H1 (cell line): ENCODE measurements around the gene LDB1. TPM values are rescaled to one million over a fixed set of nuclear protein-coding genes. Genes with fewer than 3 reads are reported as not detected.

ENCODE experiments used
- ATF3 ChIP-seq: IDR thresholded peaks from 2 replicates; pipeline ENCODE4 v1.6.1; 2011; ENCODE audit warnings: low read depth, mild to moderate bottlenecking, low read length; ENCODE audit not compliant: insufficient read depth
- CHD2 ChIP-seq: IDR thresholded peaks from 2 replicates; pipeline ENCODE4 v1.6.1; 2012; ENCODE audit warnings: low read length, improper control_type of control experiment
- RXRA ChIP-seq: IDR thresholded peaks from 2 replicates; pipeline ENCODE4 v1.6.1; 2011; ENCODE audit warnings: low read depth, mild to moderate bottlenecking, low read length, moderate library complexity; ENCODE audit not compliant: insufficient read depth
- TCF12 ChIP-seq: IDR thresholded peaks from 2 replicates; pipeline ENCODE4 v1.6.1; 2011; ENCODE audit warnings: low read depth, mild to moderate bottlenecking, low read length
- TEAD4 ChIP-seq: IDR thresholded peaks from 2 replicates; pipeline ENCODE4 v1.6.1; 2012; ENCODE audit warnings: low read depth, low read length, inconsistent platforms, mixed read lengths
- polyA plus RNA-seq, 7 experiments: library from polyadenylated mRNA; depleted of rRNA in 3 of 7; stranded (reverse) in 5 of 7; unstranded in 2 of 7; fragments of >200 nt in 5 of 7; fragments of 200-250 nt in 2 of 7; gene quantifications; 1 replicate in 5 of 7; 2 replicates in 1 of 7; 4 replicates in 1 of 7; pipeline versions ENCODE4 v1.2.1 to v1.2.3, GENCODE V29; 2011 to 2013; ENCODE audit warnings: missing spikeins in 2 of 7, mixed read lengths in 2 of 7
- total RNA-seq: library from RNA; stranded (reverse); fragmentation: NEBNext Ultra II Directional; extraction: Animal tissue kit (Norgen Biotek cat#: 25700); gene quantifications from 2 replicates; pipeline ENCODE4 v1.2.1, GENCODE V29; 2021
- TF ChIP-seq, protein P1 (sequence below): fragments of 300-600 bp; sonication (generic); IDR thresholded peaks from 2 replicates; pipeline ENCODE4 v1.7.1; 2012; ENCODE audit warnings: low read length, moderate library complexity, mild to moderate bottlenecking, inconsistent platforms; ENCODE audit not compliant: insufficient replicate concordance

LDB1 gene
- total and polyA plus RNA-seq, 2 of the 8 experiments (the other 6 are each of a cell fraction or from before 2014, with no cell fraction given): 88.4 to 138 TPM

GRCh38 chr10:102122450-102122849, 2.3 kb upstream of the LDB1 start (continued):
- TF ChIP-seq, protein P1, sequence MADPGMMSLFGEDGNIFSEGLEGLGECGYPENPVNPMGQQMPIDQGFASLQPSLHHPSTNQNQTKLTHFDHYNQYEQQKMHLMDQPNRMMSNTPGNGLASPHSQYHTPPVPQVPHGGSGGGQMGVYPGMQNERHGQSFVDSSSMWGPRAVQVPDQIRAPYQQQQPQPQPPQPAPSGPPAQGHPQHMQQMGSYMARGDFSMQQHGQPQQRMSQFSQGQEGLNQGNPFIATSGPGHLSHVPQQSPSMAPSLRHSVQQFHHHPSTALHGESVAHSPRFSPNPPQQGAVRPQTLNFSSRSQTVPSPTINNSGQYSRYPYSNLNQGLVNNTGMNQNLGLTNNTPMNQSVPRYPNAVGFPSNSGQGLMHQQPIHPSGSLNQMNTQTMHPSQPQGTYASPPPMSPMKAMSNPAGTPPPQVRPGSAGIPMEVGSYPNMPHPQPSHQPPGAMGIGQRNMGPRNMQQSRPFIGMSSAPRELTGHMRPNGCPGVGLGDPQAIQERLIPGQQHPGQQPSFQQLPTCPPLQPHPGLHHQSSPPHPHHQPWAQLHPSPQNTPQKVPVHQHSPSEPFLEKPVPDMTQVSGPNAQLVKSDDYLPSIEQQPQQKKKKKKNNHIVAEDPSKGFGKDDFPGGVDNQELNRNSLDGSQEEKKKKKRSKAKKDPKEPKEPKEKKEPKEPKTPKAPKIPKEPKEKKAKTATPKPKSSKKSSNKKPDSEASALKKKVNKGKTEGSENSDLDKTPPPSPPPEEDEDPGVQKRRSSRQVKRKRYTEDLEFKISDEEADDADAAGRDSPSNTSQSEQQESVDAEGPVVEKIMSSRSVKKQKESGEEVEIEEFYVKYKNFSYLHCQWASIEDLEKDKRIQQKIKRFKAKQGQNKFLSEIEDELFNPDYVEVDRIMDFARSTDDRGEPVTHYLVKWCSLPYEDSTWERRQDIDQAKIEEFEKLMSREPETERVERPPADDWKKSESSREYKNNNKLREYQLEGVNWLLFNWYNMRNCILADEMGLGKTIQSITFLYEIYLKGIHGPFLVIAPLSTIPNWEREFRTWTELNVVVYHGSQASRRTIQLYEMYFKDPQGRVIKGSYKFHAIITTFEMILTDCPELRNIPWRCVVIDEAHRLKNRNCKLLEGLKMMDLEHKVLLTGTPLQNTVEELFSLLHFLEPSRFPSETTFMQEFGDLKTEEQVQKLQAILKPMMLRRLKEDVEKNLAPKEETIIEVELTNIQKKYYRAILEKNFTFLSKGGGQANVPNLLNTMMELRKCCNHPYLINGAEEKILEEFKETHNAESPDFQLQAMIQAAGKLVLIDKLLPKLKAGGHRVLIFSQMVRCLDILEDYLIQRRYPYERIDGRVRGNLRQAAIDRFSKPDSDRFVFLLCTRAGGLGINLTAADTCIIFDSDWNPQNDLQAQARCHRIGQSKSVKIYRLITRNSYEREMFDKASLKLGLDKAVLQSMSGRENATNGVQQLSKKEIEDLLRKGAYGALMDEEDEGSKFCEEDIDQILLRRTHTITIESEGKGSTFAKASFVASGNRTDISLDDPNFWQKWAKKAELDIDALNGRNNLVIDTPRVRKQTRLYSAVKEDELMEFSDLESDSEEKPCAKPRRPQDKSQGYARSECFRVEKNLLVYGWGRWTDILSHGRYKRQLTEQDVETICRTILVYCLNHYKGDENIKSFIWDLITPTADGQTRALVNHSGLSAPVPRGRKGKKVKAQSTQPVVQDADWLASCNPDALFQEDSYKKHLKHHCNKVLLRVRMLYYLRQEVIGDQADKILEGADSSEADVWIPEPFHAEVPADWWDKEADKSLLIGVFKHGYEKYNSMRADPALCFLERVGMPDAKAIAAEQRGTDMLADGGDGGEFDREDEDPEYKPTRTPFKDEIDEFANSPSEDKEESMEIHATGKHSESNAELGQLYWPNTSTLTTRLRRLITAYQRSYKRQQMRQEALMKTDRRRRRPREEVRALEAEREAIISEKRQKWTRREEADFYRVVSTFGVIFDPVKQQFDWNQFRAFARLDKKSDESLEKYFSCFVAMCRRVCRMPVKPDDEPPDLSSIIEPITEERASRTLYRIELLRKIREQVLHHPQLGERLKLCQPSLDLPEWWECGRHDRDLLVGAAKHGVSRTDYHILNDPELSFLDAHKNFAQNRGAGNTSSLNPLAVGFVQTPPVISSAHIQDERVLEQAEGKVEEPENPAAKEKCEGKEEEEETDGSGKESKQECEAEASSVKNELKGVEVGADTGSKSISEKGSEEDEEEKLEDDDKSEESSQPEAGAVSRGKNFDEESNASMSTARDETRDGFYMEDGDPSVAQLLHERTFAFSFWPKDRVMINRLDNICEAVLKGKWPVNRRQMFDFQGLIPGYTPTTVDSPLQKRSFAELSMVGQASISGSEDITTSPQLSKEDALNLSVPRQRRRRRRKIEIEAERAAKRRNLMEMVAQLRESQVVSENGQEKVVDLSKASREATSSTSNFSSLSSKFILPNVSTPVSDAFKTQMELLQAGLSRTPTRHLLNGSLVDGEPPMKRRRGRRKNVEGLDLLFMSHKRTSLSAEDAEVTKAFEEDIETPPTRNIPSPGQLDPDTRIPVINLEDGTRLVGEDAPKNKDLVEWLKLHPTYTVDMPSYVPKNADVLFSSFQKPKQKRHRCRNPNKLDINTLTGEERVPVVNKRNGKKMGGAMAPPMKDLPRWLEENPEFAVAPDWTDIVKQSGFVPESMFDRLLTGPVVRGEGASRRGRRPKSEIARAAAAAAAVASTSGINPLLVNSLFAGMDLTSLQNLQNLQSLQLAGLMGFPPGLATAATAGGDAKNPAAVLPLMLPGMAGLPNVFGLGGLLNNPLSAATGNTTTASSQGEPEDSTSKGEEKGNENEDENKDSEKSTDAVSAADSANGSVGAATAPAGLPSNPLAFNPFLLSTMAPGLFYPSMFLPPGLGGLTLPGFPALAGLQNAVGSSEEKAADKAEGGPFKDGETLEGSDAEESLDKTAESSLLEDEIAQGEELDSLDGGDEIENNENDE: no peak
- TF ChIP-seq ATF3: no peak
- TF ChIP-seq TEAD4: no peak
- no peak for TF ChIP-seq RXRA
- TF ChIP-seq CHD2: no peak
- no peak for TF ChIP-seq TCF12
- TF ChIP-seq, all 59 proteins: peak for 0
